HepG2 (cell line): ENCODE data around the gene SLC25A10. TPM values are rescaled to one million over a fixed set of nuclear protein-coding genes. Genes with fewer than 3 reads are reported as not detected.
A peak's percentile ranks its signal among the peaks of the same experiment; 100 is the strongest.

Experiments
- CEBPG ChIP-seq: IDR thresholded peaks from 2 replicates; pipeline ENCODE4 v1.6.1; 2016
- MXD4 ChIP-seq: IDR thresholded peaks from 2 replicates; pipeline ENCODE4 v1.6.1; 2016; ENCODE audit warnings: mild to moderate bottlenecking, missing biosample characterization, missing genetic modification reagents
- NCOR1 ChIP-seq: fragments of 200-600 bp; sonication (generic); IDR thresholded peaks from 2 replicates; pipeline ENCODE4 v1.7.0; 2017; ENCODE audit warnings: antibody characterized with exemption, low read length, borderline replicate concordance
- SOX5 ChIP-seq: IDR thresholded peaks from 2 replicates; pipeline ENCODE4 v1.6.1; 2016; ENCODE audit warnings: borderline replicate concordance
- TAF1 ChIP-seq: sonication (generic); formaldehyde crosslinking; IDR thresholded peaks from 2 replicates; pipeline ENCODE4 v1.4.0; 2020; ENCODE audit warnings: missing genetic modification reagents
- ZFP82 ChIP-seq: sonication (generic); formaldehyde crosslinking; IDR thresholded peaks from 2 replicates; pipeline ENCODE4 v1.5.1; 2020; ENCODE audit warnings: mild to moderate bottlenecking, missing genetic modification reagents, borderline replicate concordance
- ZKSCAN8 ChIP-seq: IDR thresholded peaks from 2 replicates; pipeline ENCODE4 v1.6.1; 2016; ENCODE audit warnings: borderline replicate concordance, missing genetic modification reagents, missing compliant biosample characterization
- ZNF143 ChIP-seq: sonication (generic); formaldehyde crosslinking; IDR thresholded peaks from 2 replicates; pipeline ENCODE4 v1.4.0; 2020; ENCODE audit warnings: missing genetic modification reagents
- ZNF775 ChIP-seq: sonication (generic); formaldehyde crosslinking; IDR thresholded peaks from 2 replicates; pipeline ENCODE4 v1.4.0; 2020; ENCODE audit warnings: missing genetic modification reagents, mild to moderate bottlenecking, moderate library complexity, borderline replicate concordance
- polyA plus RNA-seq, 8 experiments: library from polyadenylated mRNA; depleted of rRNA in 3 of 8; stranded (reverse) in 7 of 8; unstranded in 1 of 8; fragments of >200 nt; fragmentation: Illumina TruSeq in 4 of 8; extraction: Trizol in 4 of 8; gene quantifications; 2 replicates each; pipeline versions ENCODE4 v1.2.1 to v1.2.3, GENCODE V29; 2011 to 2016; ENCODE audit warnings: low read depth in 4 of 8, missing spikeins in 1 of 8, mixed read lengths in 1 of 8; ENCODE audit not compliant: insufficient read depth in 1 of 8
- total RNA-seq, 5 experiments: library from RNA; depleted of rRNA; stranded (reverse); fragments of >200 nt; fragmentation: Illumina TruSeq; extraction: Trizol; gene quantifications; 2 replicates each; pipeline ENCODE4 v1.2.3, GENCODE V29; 2016; ENCODE audit warnings: low read depth in 1 of 5
- TF ChIP-seq, protein P1 (sequence below): sonication (generic); formaldehyde crosslinking; IDR thresholded peaks from 2 replicates; pipeline ENCODE4 v1.5.1; 2020; ENCODE audit warnings: mild to moderate bottlenecking, missing genetic modification reagents, moderate library complexity
- TF ChIP-seq, protein P2 (sequence below): sonication (generic); formaldehyde crosslinking; IDR thresholded peaks from 2 replicates; pipeline ENCODE4 v1.4.0; 2020; ENCODE audit warnings: low read depth, missing genetic modification reagents
- TF ChIP-seq, protein P3 (sequence below): sonication (generic); formaldehyde crosslinking; IDR thresholded peaks from 2 replicates; pipeline ENCODE4 v1.8.0; 2022; ENCODE audit warnings: low read depth, missing genetic modification reagents
- TF ChIP-seq, protein P4 (sequence below): sonication (generic); formaldehyde crosslinking; IDR thresholded peaks from 2 replicates; pipeline ENCODE4 v1.4.0; 2020; ENCODE audit warnings: low read depth, mild to moderate bottlenecking, missing genetic modification reagents
- TF ChIP-seq, protein P5 (sequence below): IDR thresholded peaks from 2 replicates; pipeline ENCODE4 v1.6.1; 2018; ENCODE audit warnings: missing genetic modification reagents, mild to moderate bottlenecking, missing compliant biosample characterization
- TF ChIP-seq, protein P6 (sequence below): IDR thresholded peaks from 2 replicates; pipeline ENCODE4 v1.6.1; 2016; ENCODE audit warnings: mild to moderate bottlenecking, missing biosample characterization, missing genetic modification reagents

Gene SLC25A10
- total and polyA plus RNA-seq, 2 of the 13 experiments (the other 11 are each of a cell fraction or from before 2014, with no cell fraction given): 46.5 to 140 TPM

DNA sequence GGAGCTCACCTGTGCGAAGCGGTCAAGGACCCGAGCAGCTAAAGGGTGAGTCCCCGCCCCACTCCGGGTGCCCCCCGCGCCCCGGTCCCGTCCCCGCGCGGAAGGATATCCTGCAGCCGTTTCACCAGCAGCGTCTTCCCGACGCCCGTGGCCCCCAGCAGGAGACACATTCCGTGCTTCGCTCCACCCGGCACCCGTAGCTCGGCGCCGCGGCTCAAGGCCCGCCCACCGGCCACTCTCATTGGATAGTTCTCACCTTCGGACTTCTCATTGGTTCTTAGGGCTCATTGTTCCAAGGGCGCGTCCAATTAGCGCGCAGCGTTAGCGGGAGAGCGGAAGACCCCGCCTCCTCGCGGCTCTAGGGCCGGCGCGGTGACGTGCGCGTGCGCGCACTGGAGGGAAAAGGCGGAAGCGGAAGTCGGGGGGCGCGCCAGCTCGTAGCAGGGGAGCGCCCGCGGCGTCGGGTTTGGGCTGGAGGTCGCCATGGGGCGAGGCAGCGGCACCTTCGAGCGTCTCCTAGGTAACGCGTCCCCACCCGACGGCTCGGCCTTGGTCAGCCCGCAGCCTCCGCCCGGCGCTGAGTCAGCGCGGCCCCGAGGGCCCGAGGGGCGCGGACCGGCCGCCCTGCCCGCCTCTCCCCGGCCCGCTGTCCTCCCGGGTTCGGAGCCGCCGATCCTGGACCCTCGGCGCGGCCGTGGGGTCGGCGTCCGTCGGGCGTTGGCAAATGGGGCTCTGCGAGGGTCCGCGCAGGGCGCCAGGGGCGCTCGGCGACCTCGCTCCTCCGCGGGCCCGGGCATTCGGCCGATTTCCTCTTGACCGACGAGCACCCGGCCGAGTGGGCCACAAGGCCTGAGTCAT is 28.3 kb upstream of the SLC25A10 start, which contains the start of the genes ARL16 and HGS (continued):
- TF ChIP-seq, protein P1, sequence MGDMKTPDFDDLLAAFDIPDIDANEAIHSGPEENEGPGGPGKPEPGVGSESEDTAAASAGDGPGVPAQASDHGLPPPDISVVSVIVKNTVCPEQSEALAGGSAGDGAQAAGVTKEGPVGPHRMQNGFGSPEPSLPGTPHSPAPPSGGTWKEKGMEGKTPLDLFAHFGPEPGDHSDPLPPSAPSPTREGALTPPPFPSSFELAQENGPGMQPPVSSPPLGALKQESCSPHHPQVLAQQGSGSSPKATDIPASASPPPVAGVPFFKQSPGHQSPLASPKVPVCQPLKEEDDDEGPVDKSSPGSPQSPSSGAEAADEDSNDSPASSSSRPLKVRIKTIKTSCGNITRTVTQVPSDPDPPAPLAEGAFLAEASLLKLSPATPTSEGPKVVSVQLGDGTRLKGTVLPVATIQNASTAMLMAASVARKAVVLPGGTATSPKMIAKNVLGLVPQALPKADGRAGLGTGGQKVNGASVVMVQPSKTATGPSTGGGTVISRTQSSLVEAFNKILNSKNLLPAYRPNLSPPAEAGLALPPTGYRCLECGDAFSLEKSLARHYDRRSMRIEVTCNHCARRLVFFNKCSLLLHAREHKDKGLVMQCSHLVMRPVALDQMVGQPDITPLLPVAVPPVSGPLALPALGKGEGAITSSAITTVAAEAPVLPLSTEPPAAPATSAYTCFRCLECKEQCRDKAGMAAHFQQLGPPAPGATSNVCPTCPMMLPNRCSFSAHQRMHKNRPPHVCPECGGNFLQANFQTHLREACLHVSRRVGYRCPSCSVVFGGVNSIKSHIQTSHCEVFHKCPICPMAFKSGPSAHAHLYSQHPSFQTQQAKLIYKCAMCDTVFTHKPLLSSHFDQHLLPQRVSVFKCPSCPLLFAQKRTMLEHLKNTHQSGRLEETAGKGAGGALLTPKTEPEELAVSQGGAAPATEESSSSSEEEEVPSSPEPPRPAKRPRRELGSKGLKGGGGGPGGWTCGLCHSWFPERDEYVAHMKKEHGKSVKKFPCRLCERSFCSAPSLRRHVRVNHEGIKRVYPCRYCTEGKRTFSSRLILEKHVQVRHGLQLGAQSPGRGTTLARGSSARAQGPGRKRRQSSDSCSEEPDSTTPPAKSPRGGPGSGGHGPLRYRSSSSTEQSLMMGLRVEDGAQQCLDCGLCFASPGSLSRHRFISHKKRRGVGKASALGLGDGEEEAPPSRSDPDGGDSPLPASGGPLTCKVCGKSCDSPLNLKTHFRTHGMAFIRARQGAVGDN: peak; percentile 81
- TF ChIP-seq, protein P2, sequence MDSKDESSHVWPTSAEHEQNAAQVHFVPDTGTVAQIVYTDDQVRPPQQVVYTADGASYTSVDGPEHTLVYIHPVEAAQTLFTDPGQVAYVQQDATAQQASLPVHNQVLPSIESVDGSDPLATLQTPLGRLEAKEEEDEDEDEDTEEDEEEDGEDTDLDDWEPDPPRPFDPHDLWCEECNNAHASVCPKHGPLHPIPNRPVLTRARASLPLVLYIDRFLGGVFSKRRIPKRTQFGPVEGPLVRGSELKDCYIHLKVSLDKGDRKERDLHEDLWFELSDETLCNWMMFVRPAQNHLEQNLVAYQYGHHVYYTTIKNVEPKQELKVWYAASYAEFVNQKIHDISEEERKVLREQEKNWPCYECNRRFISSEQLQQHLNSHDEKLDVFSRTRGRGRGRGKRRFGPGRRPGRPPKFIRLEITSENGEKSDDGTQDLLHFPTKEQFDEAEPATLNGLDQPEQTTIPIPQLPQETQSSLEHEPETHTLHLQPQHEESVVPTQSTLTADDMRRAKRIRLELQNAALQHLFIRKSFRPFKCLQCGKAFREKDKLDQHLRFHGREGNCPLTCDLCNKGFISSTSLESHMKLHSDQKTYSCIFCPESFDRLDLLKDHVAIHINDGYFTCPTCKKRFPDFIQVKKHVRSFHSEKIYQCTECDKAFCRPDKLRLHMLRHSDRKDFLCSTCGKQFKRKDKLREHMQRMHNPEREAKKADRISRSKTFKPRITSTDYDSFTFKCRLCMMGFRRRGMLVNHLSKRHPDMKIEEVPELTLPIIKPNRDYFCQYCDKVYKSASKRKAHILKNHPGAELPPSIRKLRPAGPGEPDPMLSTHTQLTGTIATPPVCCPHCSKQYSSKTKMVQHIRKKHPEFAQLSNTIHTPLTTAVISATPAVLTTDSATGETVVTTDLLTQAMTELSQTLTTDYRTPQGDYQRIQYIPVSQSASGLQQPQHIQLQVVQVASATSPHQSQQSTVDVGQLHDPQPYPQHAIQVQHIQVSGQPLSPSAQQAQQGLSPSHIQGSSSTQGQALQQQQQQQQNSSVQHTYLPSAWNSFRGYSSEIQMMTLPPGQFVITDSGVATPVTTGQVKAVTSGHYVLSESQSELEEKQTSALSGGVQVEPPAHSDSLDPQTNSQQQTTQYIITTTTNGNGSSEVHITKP (CRISPR knock-in tag): 0 out of 2 replicates have a peak, but pooled peaks have one; percentile 53
- peak; percentile 5; the same call in 1 of the 2 replicates for TF ChIP-seq CEBPG (CRISPR knock-in tag)
- TF ChIP-seq, protein P3, sequence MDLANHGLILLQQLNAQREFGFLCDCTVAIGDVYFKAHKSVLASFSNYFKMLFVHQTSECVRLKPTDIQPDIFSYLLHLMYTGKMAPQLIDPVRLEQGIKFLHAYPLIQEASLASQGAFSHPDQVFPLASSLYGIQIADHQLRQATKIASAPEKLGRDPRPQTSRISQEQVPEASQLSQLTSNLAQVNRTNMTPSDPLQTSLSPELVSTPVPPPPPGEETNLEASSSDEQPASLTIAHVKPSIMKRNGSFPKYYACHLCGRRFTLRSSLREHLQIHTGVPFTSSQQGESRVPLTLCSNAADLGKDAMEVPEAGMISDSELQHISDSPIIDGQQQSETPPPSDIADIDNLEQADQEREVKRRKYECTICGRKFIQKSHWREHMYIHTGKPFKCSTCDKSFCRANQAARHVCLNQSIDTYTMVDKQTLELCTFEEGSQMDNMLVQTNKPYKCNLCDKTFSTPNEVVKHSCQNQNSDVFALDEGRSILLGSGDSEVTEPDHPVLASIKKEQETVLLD (CRISPR knock-in tag): peak; percentile 73; the same call in 1 of the 2 replicates
- TF ChIP-seq, protein P4, sequence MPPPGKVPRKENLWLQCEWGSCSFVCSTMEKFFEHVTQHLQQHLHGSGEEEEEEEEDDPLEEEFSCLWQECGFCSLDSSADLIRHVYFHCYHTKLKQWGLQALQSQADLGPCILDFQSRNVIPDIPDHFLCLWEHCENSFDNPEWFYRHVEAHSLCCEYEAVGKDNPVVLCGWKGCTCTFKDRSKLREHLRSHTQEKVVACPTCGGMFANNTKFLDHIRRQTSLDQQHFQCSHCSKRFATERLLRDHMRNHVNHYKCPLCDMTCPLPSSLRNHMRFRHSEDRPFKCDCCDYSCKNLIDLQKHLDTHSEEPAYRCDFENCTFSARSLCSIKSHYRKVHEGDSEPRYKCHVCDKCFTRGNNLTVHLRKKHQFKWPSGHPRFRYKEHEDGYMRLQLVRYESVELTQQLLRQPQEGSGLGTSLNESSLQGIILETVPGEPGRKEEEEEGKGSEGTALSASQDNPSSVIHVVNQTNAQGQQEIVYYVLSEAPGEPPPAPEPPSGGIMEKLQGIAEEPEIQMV (CRISPR knock-in tag): no peak; the same call in none of the 2 replicates
- TF ChIP-seq ZKSCAN8 (CRISPR knock-in tag): 0 out of 2 replicates have a peak, but pooled peaks have one; percentile 35
- TF ChIP-seq, protein P5, sequence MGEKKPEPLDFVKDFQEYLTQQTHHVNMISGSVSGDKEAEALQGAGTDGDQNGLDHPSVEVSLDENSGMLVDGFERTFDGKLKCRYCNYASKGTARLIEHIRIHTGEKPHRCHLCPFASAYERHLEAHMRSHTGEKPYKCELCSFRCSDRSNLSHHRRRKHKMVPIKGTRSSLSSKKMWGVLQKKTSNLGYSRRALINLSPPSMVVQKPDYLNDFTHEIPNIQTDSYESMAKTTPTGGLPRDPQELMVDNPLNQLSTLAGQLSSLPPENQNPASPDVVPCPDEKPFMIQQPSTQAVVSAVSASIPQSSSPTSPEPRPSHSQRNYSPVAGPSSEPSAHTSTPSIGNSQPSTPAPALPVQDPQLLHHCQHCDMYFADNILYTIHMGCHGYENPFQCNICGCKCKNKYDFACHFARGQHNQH: peak; percentile 30; the same call in 1 of the 2 replicates
- peak; percentile 49; the same call in 1 of the 2 replicates for TF ChIP-seq NCOR1
- no peak for TF ChIP-seq ZNF775
- TF ChIP-seq TAF1 (CRISPR knock-in tag): peak; percentile 70; the same call in 1 of the 2 replicates
- TF ChIP-seq, protein P6, sequence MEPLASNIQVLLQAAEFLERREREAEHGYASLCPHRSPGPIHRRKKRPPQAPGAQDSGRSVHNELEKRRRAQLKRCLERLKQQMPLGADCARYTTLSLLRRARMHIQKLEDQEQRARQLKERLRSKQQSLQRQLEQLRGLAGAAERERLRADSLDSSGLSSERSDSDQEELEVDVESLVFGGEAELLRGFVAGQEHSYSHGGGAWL (CRISPR knock-in tag): peak; percentile 66
- peak; percentile 65; the same call in 1 of the 2 replicates for TF ChIP-seq SOX5 (CRISPR knock-in tag)
- peak; percentile 43 for TF ChIP-seq ZNF143
- peak; percentile 86; the same call in 1 of the 2 replicates for TF ChIP-seq ZFP82 (CRISPR knock-in tag)
- peak; percentile 93 for TF ChIP-seq MXD4 (CRISPR knock-in tag)
